T-helper 1 cell treated with Interleukin-12 subunit alpha and Interleukin-12 subunit beta and Interleukin-4 antibody, amounts not matched to agents 30 μg/mL and 1 μg/mL, for 36 hours (primary cell): Measurements from ENCODE around the gene OTOP1.
"Not testable (repeated sequence)": the region's sequence is repeated elsewhere in the genome, so short reads cannot be mapped to it uniquely, and the experiment has no call there.

Experiments
- H3K27ac Mint-ChIP-seq: one replicate; pipeline ENCODE4 v1.8.0; 2021; ENCODE audit warnings: mild to moderate bottlenecking, mixed read lengths
- H3K27me3 Mint-ChIP-seq: one replicate; pipeline ENCODE4 v1.8.0; 2021; ENCODE audit warnings: low read depth, mixed read lengths
- H3K36me3 Mint-ChIP-seq: one replicate; pipeline ENCODE4 v1.8.0; 2021; ENCODE audit warnings: low read depth, mixed read lengths
- H3K4me1 Mint-ChIP-seq: one replicate; pipeline ENCODE4 v1.8.0; 2021; ENCODE audit warnings: low read depth, mixed read lengths
- H3K4me3 Mint-ChIP-seq: one replicate; pipeline ENCODE4 v1.8.0; 2021; ENCODE audit warnings: mild to moderate bottlenecking, moderate library complexity, mixed read lengths
- H3K9me3 Mint-ChIP-seq: one replicate; pipeline ENCODE4 v1.8.0; 2021; ENCODE audit warnings: mixed read lengths

Gene OTOP1

DNA sequence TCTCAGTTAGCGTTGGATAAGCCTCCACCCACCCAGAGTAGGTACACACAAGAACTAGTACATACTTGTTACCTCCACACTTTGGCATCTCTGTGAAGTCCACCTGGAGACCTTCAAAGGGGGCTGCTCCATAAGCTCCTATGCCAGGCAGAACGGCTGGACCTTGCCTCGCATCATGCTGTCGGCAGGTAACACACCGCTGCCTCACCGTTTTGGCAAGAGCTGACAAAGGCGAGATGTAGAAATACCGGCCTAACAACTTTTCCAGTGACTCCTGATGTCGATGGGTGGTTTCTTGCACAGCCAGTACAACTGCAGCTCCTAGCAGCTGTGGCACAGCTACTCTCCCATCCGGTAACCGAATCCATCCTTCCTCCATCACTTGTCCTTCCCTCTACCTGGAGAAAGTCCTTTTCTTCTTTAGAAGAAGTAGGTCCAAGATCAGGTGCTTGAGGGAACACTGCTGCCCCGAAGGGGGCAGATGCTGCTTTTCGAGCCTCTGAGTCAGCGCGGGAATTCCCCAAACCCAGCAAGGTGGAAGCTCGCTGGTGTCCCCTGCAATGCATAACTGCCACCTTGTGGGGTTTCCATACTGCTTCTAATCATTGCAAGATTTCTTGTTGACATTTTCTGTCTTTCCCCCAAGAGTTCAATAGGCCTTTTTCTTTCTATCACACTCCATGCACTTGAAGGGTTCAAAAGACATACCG lies 65.6 kb downstream of the OTOP1 start:
- not testable (repeated sequence) for H3K4me3 Mint-ChIP-seq, H3K9me3 Mint-ChIP-seq

DNA sequence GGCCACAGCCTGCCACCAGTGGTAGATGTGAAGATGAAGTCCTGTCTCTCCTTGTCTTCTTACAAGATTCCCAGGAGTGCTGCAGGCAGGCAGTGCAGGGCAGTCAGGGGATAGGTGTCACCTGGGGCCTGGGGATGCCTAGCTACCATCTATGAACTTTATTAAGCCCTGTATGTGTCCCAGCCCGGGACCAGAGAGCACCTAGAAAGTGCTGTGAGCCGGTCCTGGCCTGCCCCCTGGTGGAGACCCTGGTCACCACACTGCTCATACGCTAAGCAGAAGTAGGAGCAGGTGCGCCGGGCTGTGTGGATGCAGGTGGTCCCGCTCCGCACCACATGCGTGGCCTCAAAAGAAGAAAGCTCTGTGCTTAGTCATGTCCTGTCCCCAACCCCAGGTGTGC lies 81.1 kb downstream of the OTOP1 start:
- H3K4me3 Mint-ChIP-seq, H3K9me3 Mint-ChIP-seq, H3K36me3 Mint-ChIP-seq, H3K4me1 Mint-ChIP-seq, H3K27ac Mint-ChIP-seq: not testable (repeated sequence)
- peaks cover 10% of the 10 kb centered on the region for H3K27me3 Mint-ChIP-seq

More for the DNA sequence above, 65.6 kb downstream of the OTOP1 start:
- H3K36me3 Mint-ChIP-seq, H3K4me1 Mint-ChIP-seq, H3K27ac Mint-ChIP-seq, H3K27me3 Mint-ChIP-seq: not testable (repeated sequence)

DNA sequence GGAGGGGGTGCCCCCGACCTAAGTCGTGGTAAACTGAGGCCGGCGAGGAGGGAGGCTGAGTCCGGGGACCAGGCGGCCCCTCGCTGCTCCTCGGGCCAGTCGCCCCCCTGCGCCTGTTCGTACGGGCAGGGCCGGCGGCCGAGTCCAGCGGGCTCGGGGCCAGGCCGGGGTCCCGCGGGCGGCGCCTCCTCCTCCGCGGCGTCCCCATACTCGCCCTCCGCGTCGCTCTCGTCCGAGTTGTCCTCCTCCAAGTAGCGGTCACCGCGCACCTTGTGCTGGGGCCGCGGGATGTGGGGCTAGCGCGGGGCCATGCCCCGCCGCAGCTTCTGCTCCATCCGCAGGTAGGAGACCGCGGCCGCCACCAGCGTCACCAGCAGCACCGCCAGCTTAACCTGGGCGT lies 83.4 kb downstream of the OTOP1 start:
- H3K27ac Mint-ChIP-seq, H3K9me3 Mint-ChIP-seq, H3K4me3 Mint-ChIP-seq, H3K36me3 Mint-ChIP-seq, H3K4me1 Mint-ChIP-seq: not testable (repeated sequence)
- peaks cover 10% of the 10 kb centered on the region for H3K27me3 Mint-ChIP-seq

DNA sequence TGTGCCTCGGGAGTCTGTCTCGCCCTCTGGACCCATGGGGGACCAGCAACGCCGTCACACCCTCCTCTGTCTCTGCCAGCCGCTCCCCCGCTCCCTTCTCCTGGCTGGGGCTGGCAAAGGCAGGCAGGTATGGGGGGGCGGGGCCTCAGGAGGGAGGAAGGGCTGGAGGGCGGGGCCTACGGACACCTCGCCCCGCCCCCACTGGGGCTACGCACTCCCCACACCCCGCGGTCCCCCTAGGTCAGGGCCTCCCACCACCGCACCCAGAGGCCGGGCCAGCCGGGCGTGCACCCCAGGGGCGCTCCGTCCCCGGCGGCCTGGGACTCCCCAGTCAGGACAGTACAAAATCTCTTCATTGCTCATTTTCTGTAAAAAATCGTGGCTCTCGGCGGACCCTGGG lies 84.0 kb downstream of the OTOP1 start:
- not testable (repeated sequence) for H3K27ac Mint-ChIP-seq, H3K36me3 Mint-ChIP-seq, H3K9me3 Mint-ChIP-seq, H3K4me1 Mint-ChIP-seq, H3K4me3 Mint-ChIP-seq
- H3K27me3 Mint-ChIP-seq = peaks cover 10% of the 10 kb centered on the region

GRCh38 chr4:4141186-4141585 lies 85.5 kb downstream of the OTOP1 start:
- H3K4me3 Mint-ChIP-seq, H3K36me3 Mint-ChIP-seq, H3K4me1 Mint-ChIP-seq, H3K27ac Mint-ChIP-seq, H3K9me3 Mint-ChIP-seq: not testable (repeated sequence)
- H3K27me3 Mint-ChIP-seq = peaks cover 10% of the 10 kb centered on the region
